CD4-positive, alpha-beta T cell treated with Interleukin-2 at 100 ng/mL for 4 hours (primary cell): ENCODE results near the gene PPA2.
"Not testable (repeated sequence)": the region's sequence is repeated elsewhere in the genome, so short reads cannot be mapped to it uniquely, and the experiment has no call there.

Source experiments
- DNase-seq: peaks from one replicate; pipeline ENCODE4 v3.0.0-alpha.2; 2020; ENCODE audit warnings: low spot score

PPA2 gene

GRCh38 chr4:105473324-105474098, at the start of gene PPA2:
Gene PPA2, minus strand, starts transcription at chr4:105474062. Its CDS starts 12 bp downstream, at chr4:105474050.
- peak; percentile 66 for DNase-seq

GRCh38 chr4:105520819-105521790, 47.2 kb upstream of the PPA2 start:
- DNase-seq: no peak

GRCh38 chr4:105510245-105510644, 36.4 kb upstream of the PPA2 start:
- no peak for DNase-seq

GRCh38 chr4:105509714-105510113, 35.9 kb upstream of the PPA2 start:
- DNase-seq: no peak

- DNase-seq: no peak
Observed at GRCh38 chr4:105509291-105509690, 35.4 kb upstream of the PPA2 start.

- DNase-seq: no peak
Observed at GRCh38 chr4:105504744-105505143, 30.9 kb upstream of the PPA2 start.

GRCh38 chr4:105503484-105503883, 29.6 kb upstream of the PPA2 start:
- DNase-seq: no peak

GRCh38 chr4:105496899-105497298, 23.0 kb upstream of the PPA2 start:
- no peak for DNase-seq

- DNase-seq: no peak
Observed at GRCh38 chr4:105495667-105496066, 21.8 kb upstream of the PPA2 start.

GRCh38 chr4:105490523-105490922, 16.7 kb upstream of the PPA2 start:
- DNase-seq: no peak

- no peak for DNase-seq
Observed at GRCh38 chr4:105483840-105484239, 10.0 kb upstream of the PPA2 start.

GRCh38 chr4:105474099-105474518, 247 bp upstream of the PPA2 start:
- peak; percentile 81 for DNase-seq

GRCh38 chr4:105472871-105473323, 965 bp downstream of the PPA2 start:
- no peak for DNase-seq

- DNase-seq: peak; percentile 85
Observed at GRCh38 chr4:105471566-105472176, 2.2 kb downstream of the PPA2 start.

- no peak for DNase-seq
Observed at GRCh38 chr4:105470766-105471165, 3.1 kb downstream of the PPA2 start.

- no peak for DNase-seq
Observed at GRCh38 chr4:105469736-105470135, 4.1 kb downstream of the PPA2 start.

- no peak for DNase-seq
Observed at GRCh38 chr4:105466580-105466979, 7.3 kb downstream of the PPA2 start.

GRCh38 chr4:105464563-105464962, 9.3 kb downstream of the PPA2 start:
- not testable (repeated sequence) for DNase-seq

- no peak for DNase-seq
Observed at GRCh38 chr4:105462576-105462975, 11.3 kb downstream of the PPA2 start.

GRCh38 chr4:105461621-105462382, 12.1 kb downstream of the PPA2 start:
- no peak for DNase-seq

GRCh38 chr4:105461221-105461620, 12.6 kb downstream of the PPA2 start:
- no peak for DNase-seq

GRCh38 chr4:105460306-105460705, 13.6 kb downstream of the PPA2 start:
- DNase-seq: no peak
